Measurements from ENCODE around the gene CHST11. TPM values are rescaled to one million over a fixed set of nuclear protein-coding genes. Genes with fewer than 3 reads are reported as not detected.

CHST11 gene
- total RNA-seq, 1 experiment from 2014 or later: 1.1 TPM

DNA sequence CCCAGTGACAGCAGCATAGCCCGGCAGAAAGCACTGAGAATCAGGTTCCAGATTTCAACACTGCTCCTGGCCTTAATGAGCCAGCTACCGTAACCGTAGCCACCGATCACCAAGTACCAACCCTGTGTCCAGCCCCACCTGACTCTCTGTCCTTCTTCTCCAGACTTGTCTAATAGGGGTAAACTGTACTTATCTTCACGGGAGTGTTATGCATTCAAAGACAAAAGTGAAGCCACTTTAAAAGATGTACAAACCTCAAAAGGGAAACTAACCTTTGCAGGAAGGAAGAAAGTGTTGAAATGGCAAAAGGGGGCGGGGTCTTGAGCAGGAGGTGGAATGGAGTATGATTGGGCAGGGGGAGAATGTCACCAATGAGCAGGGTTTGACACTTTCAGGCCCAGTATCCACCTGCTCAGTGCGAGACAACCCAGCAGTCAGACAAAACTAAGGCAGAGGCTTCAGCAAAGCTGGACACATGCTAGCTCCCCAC, 226.1 kb downstream of the CHST11 start:
- CTCF ChIA-PET: no interaction called here
- Mint-ChIP-seq H3K27ac (ENCODE audit: unreplicated experiment) (no peak overlapping the region), H3K36me3 (ENCODE audit: insufficient read depth, unreplicated experiment) (peaks cover 2% of the 10 kb centered on the region), H3K9me3 (ENCODE audit: low read depth, unreplicated experiment) (no peaks in the 10 kb centered on the region), H3K4me3 (ENCODE audit: low read depth, unreplicated experiment) (no peak overlapping the region), H3K4me1 (ENCODE audit: low read depth, unreplicated experiment) (peaks cover 13% of the 10 kb centered on the region), H3K27me3 (ENCODE audit: unreplicated experiment) (no peaks in the 10 kb centered on the region)
- no peak for TF ChIP-seq CTCF (IDR thresholded peaks at IDR 0.05; ENCODE audit: unreplicated experiment)
- BruUV-seq (replicated peaks): no TSS peak
- DNase-seq: no peak
- intact Hi-C loops (cut with micrococcal nuclease; ENCODE audit: unreplicated experiment): loop anchor here (10.0 kb wide), 1 partner anchor 192 kb away; no protein-coding TSS in a partner anchor

GRCh38 chr12:104683831-104684503, 227.2 kb downstream of the CHST11 start:
- no peaks in the 10 kb centered on the region for H3K36me3 Mint-ChIP-seq (ENCODE audit: insufficient read depth, unreplicated experiment)
- no peak overlapping the region for H3K4me3 Mint-ChIP-seq (ENCODE audit: low read depth, unreplicated experiment)
- TF ChIP-seq CTCF (IDR thresholded peaks at IDR 0.05; ENCODE audit: unreplicated experiment): no peak
- intact Hi-C loops (cut with micrococcal nuclease; ENCODE audit: unreplicated experiment): loop anchor here (10.0 kb wide), 1 partner anchor 191 kb away; no protein-coding TSS in a partner anchor
- H3K9me3 Mint-ChIP-seq (ENCODE audit: low read depth, unreplicated experiment): no peaks in the 10 kb centered on the region
- H3K27ac Mint-ChIP-seq (ENCODE audit: unreplicated experiment): no peak overlapping the region
- H3K4me1 Mint-ChIP-seq (ENCODE audit: low read depth, unreplicated experiment): peaks cover 8% of the 10 kb centered on the region
- no TSS peak for BruUV-seq (replicated peaks)
- no peak for DNase-seq
- CTCF ChIA-PET: no interaction called here
- H3K27me3 Mint-ChIP-seq (ENCODE audit: unreplicated experiment): no peaks in the 10 kb centered on the region

DNA sequence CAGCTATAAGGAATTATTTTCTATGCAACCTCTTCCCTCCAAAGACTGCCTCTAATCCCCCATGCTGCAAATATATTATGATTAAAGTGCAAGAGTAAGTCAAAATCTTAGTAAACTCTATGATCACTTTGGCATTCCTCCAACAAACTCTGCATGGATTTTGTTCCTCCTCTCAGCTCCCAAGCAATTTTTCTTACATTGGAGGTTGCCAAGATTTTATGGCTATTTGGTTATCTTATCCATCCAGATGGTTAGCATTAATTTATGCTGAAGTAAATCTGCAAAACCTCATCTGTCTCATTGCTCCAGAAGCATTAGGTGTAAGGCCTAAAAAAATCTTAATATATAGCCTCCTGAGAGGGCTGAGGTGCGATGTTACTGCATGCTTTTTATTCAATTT, 228.1 kb downstream of the CHST11 start:
- BruUV-seq (replicated peaks): no TSS peak
- no peak for TF ChIP-seq CTCF (IDR thresholded peaks at IDR 0.05; ENCODE audit: unreplicated experiment)
- Mint-ChIP-seq H3K27me3 (ENCODE audit: unreplicated experiment) (no peaks in the 10 kb centered on the region), H3K9me3 (ENCODE audit: low read depth, unreplicated experiment) (no peaks in the 10 kb centered on the region), H3K36me3 (ENCODE audit: insufficient read depth, unreplicated experiment) (no peaks in the 10 kb centered on the region), H3K27ac (ENCODE audit: unreplicated experiment) (no peak overlapping the region), H3K4me1 (ENCODE audit: low read depth, unreplicated experiment) (peaks cover 8% of the 10 kb centered on the region), H3K4me3 (ENCODE audit: low read depth, unreplicated experiment) (no peak overlapping the region)
- intact Hi-C loops (cut with micrococcal nuclease; ENCODE audit: unreplicated experiment): loop anchor here (10.0 kb wide), 1 partner anchor 190 kb away; no protein-coding TSS in a partner anchor
- CTCF ChIA-PET: no interaction called here
- DNase-seq: no peak

- Mint-ChIP-seq H3K4me1 (ENCODE audit: low read depth, unreplicated experiment) (peaks cover 8% of the 10 kb centered on the region), H3K36me3 (ENCODE audit: insufficient read depth, unreplicated experiment) (no peaks in the 10 kb centered on the region), H3K27me3 (ENCODE audit: unreplicated experiment) (no peaks in the 10 kb centered on the region), H3K9me3 (ENCODE audit: low read depth, unreplicated experiment) (no peaks in the 10 kb centered on the region), H3K4me3 (ENCODE audit: low read depth, unreplicated experiment) (no peak overlapping the region), H3K27ac (ENCODE audit: unreplicated experiment) (no peak overlapping the region)
- DNase-seq: no peak
- BruUV-seq (replicated peaks): no TSS peak
- TF ChIP-seq CTCF (IDR thresholded peaks at IDR 0.05; ENCODE audit: unreplicated experiment): no peak
- CTCF ChIA-PET: no interaction called here
- intact Hi-C loops (cut with micrococcal nuclease; ENCODE audit: unreplicated experiment): loop anchor here (10.0 kb wide), 1 partner anchor 189 kb away; no protein-coding TSS in a partner anchor
These were observed 228.6 kb downstream of the CHST11 start for GRCh38 chr12:104685366-104685765.
